Adipocyte (in vitro differentiated cells): ENCODE results near the gene CAMK1D.

ENCODE experiments used
- DNase-seq: peaks from one replicate; pipeline ENCODE4 v3.0.0-alpha.2; 2015; ENCODE audit warnings: low read depth
- H3K27me3 ChIP-seq: replicated peaks from 2 replicates; pipeline ENCODE4 v1.7.0; 2013; ENCODE audit warnings: mild to moderate bottlenecking, low read length, moderate library complexity; ENCODE audit not compliant: control insufficient read depth, insufficient read depth
- H3K36me3 ChIP-seq: 2 replicates; pipeline ENCODE4 v1.7.0; 2013; ENCODE audit warnings: low read length, mild to moderate bottlenecking, moderate library complexity; ENCODE audit not compliant: control insufficient read depth, insufficient read depth, severe bottlenecking
- H3K4me1 ChIP-seq: 2 replicates; pipeline ENCODE4 v1.7.0; 2013; ENCODE audit warnings: mild to moderate bottlenecking, low read length, moderate library complexity; ENCODE audit not compliant: control insufficient read depth, insufficient read depth
- H3K4me3 ChIP-seq: 2 replicates; pipeline ENCODE4 v1.7.0; 2013; ENCODE audit warnings: mild to moderate bottlenecking, low read length, moderate library complexity
- H3K9ac ChIP-seq: 2 replicates; pipeline ENCODE4 v1.7.0; 2013; ENCODE audit warnings: mild to moderate bottlenecking, low read length, moderate library complexity
- H3K9me3 ChIP-seq: 2 replicates; pipeline ENCODE4 v1.7.0; 2013; ENCODE audit warnings: mild to moderate bottlenecking, low read length, moderate library complexity; ENCODE audit not compliant: control insufficient read depth

CAMK1D gene

DNA sequence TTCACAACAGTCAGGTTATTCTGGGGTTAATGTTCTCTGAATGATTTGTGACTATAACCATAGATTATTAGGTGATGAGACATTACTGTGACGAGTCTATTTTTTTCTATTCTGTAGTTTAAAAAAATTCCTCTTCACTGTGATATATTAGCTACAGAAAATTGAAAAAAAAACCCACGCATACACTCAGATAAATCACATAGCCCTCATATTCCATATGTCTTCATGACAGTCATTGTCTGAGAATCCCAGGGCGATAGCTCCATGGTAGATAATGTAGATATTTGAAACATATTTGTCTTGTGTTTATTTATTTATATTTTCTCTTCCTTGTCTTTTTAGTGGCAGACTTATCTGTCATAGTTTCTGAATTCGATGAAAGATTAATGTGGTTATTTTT lies 110.0 kb downstream of the CAMK1D start:
- no peaks in the 10 kb centered on the region for H3K36me3 ChIP-seq
- peak overlapping the region; percentile 20 for H3K9ac ChIP-seq
- H3K9me3 ChIP-seq, result no peaks in the 10 kb centered on the region
- H3K4me3 ChIP-seq, result peak overlapping the region; percentile 70
- H3K27me3 ChIP-seq, result no peaks in the 10 kb centered on the region
- peaks cover 29% of the 10 kb centered on the region for H3K4me1 ChIP-seq
- DNase-seq, result no peak

DNA sequence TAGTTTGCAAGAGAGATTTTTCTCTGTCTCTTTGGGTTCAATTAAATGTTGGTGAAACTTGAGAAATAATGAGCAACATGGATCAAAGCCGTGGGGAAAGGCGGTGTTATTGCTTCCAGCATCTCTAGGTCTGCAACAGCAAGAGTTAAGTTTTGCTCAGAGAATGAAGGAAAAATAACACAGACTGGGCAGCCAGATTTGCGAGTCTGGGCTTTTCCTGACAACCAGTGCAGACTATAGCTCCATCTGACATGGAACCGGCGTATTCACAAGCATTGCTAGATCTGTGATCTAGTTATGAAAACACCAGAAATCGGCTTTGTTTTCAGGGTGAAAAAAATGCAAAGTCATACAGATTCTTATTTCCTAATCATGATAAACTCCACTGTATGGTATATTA lies 110.4 kb downstream of the CAMK1D start:
- no peaks in the 10 kb centered on the region for H3K36me3 ChIP-seq
- no peaks in the 10 kb centered on the region for H3K9me3 ChIP-seq
- no peaks in the 10 kb centered on the region for H3K27me3 ChIP-seq
- H3K4me1 ChIP-seq, result peaks cover 29% of the 10 kb centered on the region
- peak overlapping the region; percentile 70 for H3K4me3 ChIP-seq
- DNase-seq, result no peak
- H3K9ac ChIP-seq, result peak overlapping the region; percentile 20

DNA sequence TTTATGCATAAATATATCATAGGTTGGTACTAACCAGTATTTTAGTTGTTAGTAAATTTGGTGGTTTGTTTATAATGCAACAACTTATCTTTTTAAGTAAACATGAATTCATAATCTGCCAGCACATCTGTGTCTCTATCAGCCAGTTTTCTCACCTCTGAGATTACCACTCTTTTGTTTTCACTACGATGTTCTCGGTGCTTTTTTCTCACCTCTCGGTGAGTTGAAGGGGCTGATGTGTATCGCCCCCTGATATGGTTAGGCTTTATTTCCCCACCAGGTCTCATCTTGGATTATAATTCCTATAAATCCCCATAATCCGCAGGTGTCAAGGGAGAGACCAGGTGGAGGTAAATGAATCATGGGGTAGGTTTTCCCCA lies 114.1 kb downstream of the CAMK1D start:
- no peak for DNase-seq
- peaks cover 12% of the 10 kb centered on the region for H3K4me1 ChIP-seq
- no peaks in the 10 kb centered on the region for H3K9me3 ChIP-seq
- H3K36me3 ChIP-seq, result no peaks in the 10 kb centered on the region
- no peak overlapping the region for H3K4me3 ChIP-seq
- no peaks in the 10 kb centered on the region for H3K27me3 ChIP-seq
- H3K9ac ChIP-seq, result no peak overlapping the region

DNA sequence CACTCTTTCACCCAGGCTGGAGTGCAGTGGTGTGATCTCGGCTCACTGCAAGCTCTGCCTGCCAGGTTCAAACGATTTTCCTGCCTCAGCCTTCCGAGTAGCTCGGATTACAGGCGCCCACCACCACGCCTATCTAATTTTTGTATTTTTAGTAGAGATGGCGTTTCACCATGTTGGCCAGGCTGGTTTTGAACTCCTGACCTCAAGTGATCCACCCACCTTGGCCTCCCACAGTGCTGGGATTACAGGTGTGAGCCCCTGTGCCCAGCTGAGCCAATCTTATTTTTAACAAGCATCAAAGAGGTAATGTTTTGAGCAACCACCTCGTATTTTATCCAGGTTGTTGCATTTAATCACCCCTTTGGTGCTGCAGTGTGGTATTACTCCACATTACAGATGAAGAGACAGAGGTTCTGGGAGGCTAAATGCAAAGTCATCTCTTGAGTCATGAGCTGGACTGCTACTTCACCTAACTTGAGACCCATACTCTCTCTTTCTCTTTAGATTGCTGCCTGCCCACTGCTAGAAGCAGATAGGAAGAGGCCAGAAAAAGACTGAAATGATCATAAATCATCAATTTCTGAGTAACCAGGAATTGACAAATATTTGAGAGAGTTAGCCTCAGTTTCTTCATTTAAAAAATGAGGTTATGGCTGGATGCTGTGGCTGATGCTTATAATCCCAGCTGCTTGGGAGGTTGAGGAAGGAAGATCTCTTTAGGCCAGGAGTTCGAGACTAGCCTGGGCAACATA lies 116.2 kb downstream of the CAMK1D start:
- Histone ChIP-seq H3K9me3 (no peaks in the 10 kb centered on the region), H3K9ac (no peak overlapping the region), H3K27me3 (no peaks in the 10 kb centered on the region), H3K4me1 (no peaks in the 10 kb centered on the region), H3K4me3 (no peak overlapping the region), H3K36me3 (no peaks in the 10 kb centered on the region)
- no peak for DNase-seq

DNA sequence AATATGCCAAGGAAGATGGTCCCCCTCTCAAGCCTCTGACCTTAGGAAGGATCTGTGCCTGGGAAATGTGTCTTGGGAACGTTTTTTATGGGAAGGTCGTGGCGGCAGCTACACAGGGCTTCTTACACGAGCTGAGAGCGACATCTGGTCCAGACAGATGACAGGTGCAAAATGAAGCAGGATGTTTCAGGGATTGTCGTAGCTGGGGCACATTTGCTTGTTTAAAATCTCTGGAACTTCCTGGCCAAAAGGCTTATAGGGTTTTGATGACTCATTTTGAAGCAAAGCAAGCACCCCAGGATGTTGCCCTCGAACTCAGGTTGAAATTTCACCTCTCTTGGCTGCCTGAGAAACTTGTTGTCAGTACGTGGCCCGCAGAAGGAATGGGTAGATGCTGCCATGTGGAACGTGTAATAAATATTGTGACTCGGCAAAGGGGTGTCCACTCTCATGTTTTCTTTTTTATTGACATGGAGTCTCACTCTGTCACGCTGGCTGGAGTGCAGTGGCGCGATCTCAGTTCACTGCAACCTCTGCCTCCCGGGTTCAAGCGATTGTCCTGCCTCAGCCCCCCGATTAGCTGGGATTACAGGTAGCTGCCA lies 117.5 kb downstream of the CAMK1D start:
- H3K9ac ChIP-seq, result no peak overlapping the region
- no peaks in the 10 kb centered on the region for H3K4me1 ChIP-seq
- peak; percentile 19 for DNase-seq
- H3K4me3 ChIP-seq, result no peak overlapping the region
- H3K9me3 ChIP-seq, result no peaks in the 10 kb centered on the region
- no peaks in the 10 kb centered on the region for H3K27me3 ChIP-seq
- H3K36me3 ChIP-seq, result no peaks in the 10 kb centered on the region

DNA sequence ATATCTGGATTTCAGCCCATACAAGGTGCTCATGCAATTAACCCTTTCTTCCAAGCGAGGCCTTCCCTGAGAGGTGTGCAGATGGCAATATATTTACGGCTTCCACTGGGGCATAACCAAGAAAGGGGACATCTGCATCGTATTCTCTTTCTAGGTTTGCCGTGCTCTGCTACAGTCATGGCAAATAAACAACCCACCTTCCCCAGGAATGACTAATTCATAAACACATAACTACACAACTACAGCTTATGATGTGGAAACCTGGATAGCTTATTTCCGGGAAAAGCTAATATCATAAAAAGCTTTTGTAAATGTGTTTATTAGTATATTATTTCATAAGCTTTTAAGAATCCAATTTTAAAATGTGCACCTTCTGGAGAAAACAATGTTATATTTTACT lies 120.0 kb downstream of the CAMK1D start:
- Histone ChIP-seq H3K4me1 (no peaks in the 10 kb centered on the region), H3K36me3 (no peaks in the 10 kb centered on the region), H3K9ac (no peak overlapping the region), H3K9me3 (no peaks in the 10 kb centered on the region), H3K4me3 (no peak overlapping the region), H3K27me3 (no peaks in the 10 kb centered on the region)
- no peak for DNase-seq

DNA sequence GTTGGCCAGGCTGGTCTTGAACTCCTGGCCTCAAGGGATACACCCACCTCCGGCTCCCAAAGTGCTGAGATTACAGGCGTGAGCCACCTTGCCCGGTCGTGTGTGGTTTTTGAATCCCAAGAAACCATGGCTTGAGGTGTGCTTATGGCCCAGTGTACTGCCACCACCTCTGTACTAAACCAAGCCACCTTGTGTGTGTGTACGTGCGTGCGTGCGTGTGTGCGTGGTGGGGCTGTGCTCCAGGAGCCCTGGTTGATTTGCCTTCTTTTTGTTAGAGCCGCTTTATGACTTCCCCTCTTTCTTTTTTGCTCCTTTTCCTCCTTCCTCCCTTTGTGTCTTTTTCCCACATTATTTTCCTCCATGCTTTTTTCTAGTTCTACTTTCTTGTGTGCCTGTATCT lies 121.4 kb downstream of the CAMK1D start:
- DNase-seq, result no peak
- Histone ChIP-seq H3K9me3 (no peaks in the 10 kb centered on the region), H3K4me3 (no peak overlapping the region), H3K4me1 (no peaks in the 10 kb centered on the region), H3K36me3 (no peaks in the 10 kb centered on the region), H3K27me3 (no peaks in the 10 kb centered on the region), H3K9ac (no peak overlapping the region)

DNA sequence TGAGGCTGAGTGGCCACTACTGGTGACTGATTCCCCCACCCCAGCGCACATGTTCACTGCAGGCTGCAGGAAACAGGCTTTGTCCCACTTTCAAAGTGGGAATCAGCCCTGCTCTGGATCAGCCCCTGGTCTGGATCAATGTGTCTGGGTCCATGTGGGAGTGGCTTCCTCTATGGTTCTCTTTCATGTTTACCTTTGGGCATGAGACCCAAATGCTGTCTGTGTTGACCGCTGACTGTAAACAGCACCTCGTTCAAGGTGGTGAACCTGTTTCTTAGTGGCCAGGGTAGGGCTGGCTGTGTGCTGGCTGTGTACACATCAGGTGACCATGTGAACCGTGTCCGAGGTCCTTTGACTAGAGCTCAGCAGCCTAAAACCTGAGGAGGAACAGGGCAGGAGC lies 121.8 kb downstream of the CAMK1D start:
- Histone ChIP-seq H3K4me1 (no peaks in the 10 kb centered on the region), H3K9me3 (no peaks in the 10 kb centered on the region), H3K4me3 (no peak overlapping the region), H3K36me3 (no peaks in the 10 kb centered on the region), H3K9ac (no peak overlapping the region), H3K27me3 (no peaks in the 10 kb centered on the region)
- DNase-seq, result no peak

DNA sequence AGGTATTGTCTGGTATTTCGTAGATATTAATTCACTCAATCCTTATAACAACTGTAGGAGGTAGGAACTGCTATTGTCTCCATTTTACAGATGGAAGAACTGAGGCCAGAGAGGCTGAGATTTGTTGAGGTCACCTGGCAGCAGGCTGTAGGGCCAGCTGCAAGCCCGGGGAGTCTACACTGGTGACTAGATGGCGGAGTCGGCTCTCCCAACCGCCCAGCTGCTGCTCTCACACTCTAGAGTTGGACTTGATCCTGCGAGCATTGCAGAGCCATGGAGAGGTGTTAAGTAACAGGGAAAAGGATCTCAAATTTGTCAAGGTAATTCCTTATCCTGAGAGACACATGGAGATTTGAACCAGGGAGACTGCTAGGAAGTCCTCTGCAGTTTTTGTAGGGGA lies 124.1 kb downstream of the CAMK1D start:
- no peak for DNase-seq
- Histone ChIP-seq H3K27me3 (no peaks in the 10 kb centered on the region), H3K4me1 (no peaks in the 10 kb centered on the region), H3K9me3 (no peaks in the 10 kb centered on the region), H3K4me3 (no peak overlapping the region), H3K36me3 (no peaks in the 10 kb centered on the region), H3K9ac (no peak overlapping the region)

DNA sequence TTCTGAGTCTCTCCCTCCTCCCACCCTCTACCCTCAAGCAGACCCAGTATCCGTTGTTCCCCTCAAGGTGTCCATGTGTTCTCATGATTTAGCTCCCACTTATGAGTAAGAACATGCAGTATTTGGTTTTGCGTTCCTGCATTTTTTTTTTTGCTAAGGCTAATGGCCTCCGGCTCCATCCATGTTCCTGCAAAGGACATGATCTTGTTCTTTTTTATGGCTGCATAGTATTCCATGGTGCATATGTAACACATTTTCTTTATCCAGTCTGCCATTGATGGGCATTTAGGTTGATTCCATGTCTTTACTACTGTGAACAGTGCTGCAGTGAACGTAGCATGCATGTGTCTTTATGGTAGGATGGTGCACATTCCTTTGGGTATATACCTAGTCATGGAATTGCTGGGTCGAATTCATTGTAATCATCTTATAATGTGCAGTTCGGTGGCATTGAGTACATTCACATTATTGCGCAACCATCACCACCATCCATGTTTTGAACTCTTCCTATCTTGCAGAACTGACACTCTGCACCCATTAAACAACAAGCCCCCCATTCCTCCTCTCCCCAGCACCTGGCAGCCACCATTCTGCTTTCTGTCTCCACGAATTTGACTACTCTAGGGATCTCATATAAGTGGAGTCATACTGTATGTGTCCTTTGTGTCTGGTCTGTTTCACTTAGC lies 125.5 kb downstream of the CAMK1D start:
- Histone ChIP-seq H3K9ac (no peak overlapping the region), H3K36me3 (no peaks in the 10 kb centered on the region), H3K27me3 (no peaks in the 10 kb centered on the region), H3K4me3 (no peak overlapping the region), H3K4me1 (no peaks in the 10 kb centered on the region), H3K9me3 (no peaks in the 10 kb centered on the region)
- no peak for DNase-seq

DNA sequence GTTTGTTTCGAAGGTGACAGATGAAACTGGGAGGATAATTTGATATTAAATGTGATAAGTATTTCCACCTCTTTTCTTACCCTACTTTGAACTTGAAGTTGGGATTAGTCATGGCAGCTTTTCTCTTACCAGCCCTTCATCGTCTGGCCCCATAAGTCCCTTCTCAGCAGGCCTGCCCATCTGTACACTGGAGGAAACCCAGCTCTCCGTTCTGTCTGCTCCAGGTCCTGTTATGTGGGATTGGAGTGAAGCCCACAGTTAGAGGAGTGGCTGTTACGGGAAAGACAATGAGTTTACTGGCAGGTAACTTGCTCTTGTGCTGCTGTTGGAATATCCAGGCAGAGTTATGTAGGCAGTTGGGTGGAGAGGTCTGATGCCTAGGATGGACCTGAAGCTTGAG lies 127.3 kb downstream of the CAMK1D start:
- Histone ChIP-seq H3K4me3 (no peak overlapping the region), H3K36me3 (no peaks in the 10 kb centered on the region), H3K4me1 (no peaks in the 10 kb centered on the region), H3K9me3 (no peaks in the 10 kb centered on the region), H3K9ac (no peak overlapping the region), H3K27me3 (no peaks in the 10 kb centered on the region)
- no peak for DNase-seq
